Kidney (tissue), 14 donors: ENCODE results near the gene DLX3. TPM values are rescaled to one million over a fixed set of nuclear protein-coding genes. Genes with fewer than 3 reads are reported as not detected.

Source experiments
- DNase-seq, 5 donors: peaks; one replicate each; pipeline ENCODE4 v3.0.0-alpha.2; 2013 to 2020
- FAIRE-seq: peaks from 2 replicates; lab custom pipeline; 2012; peaks lifted over from hg19 to GRCh38; lab: Jason Lieb, UNC
- H3K27ac ChIP-seq, 2 donors: one replicate each; pipeline ENCODE4 v1.7.0; 2013; ENCODE audit warnings: low read depth in 2 of 2, low read length in 2 of 2, inconsistent platforms in 1 of 2
- H3K27me3 ChIP-seq: one replicate; pipeline ENCODE4 v1.7.1; 2013; ENCODE audit warnings: low read length, inconsistent platforms; ENCODE audit not compliant: control insufficient read depth, insufficient read depth
- H3K36me3 ChIP-seq, 3 donors: one replicate each; pipeline versions ENCODE4 v1.7.0 to v1.7.1; 2013; ENCODE audit warnings: low read length in 3 of 3, control low read depth in 1 of 3, inconsistent platforms in 1 of 3; ENCODE audit not compliant: insufficient read depth in 3 of 3, control insufficient read depth in 2 of 3
- H3K4me1 ChIP-seq, 3 donors: one replicate each; pipeline versions ENCODE4 v1.7.0 to v1.7.1; 2013; ENCODE audit warnings: low read length in 3 of 3, inconsistent platforms in 1 of 3, low read depth in 1 of 3; ENCODE audit not compliant: control insufficient read depth in 2 of 3, insufficient read depth in 2 of 3
- H3K4me3 ChIP-seq, 3 donors: one replicate each; pipeline versions ENCODE4 v1.7.0 to v1.8.1; 2013; ENCODE audit warnings: low read length in 3 of 3, control low read depth in 1 of 3, inconsistent platforms in 1 of 3
- H3K9ac ChIP-seq, 3 donors: one replicate each; pipeline versions ENCODE4 v1.7.0 to v1.7.1; 2013; ENCODE audit warnings: low read length in 3 of 3, control low read depth in 1 of 3, inconsistent platforms in 1 of 3
- H3K9me3 ChIP-seq, 3 donors: one replicate each; pipeline versions ENCODE4 v1.7.0 to v1.7.1; 2013; ENCODE audit warnings: low read length in 3 of 3, control low read depth in 1 of 3, inconsistent platforms in 1 of 3; ENCODE audit not compliant: control insufficient read depth in 2 of 3, insufficient read depth in 1 of 3
- CTCF ChIP-seq: IDR thresholded peaks from 3 replicates; pipeline ENCODE4 v1.5.1; 2012; ENCODE audit warnings: mild to moderate bottlenecking, moderate library complexity, borderline replicate concordance; ENCODE audit not compliant: insufficient read depth; ENCODE audit errors: extremely low read depth
- intact Hi-C: fragments of 100-400 bp; cut with DNase I; formaldehyde crosslinking; loops from one replicate; pipeline ENCODE4 v1.11.1; 2022
- polyA plus RNA-seq: library from polyadenylated mRNA; stranded (reverse); fragments of 350-450 nt; fragmentation: Illumina TruSeq; extraction: RNeasy Lipid Tissue Mini Kit (QIAGEN cat#74804); gene quantifications from one replicate; pipeline ENCODE4 v1.2.3, GENCODE V29; 2014; ENCODE audit warnings: low read depth, low replicate concordance; ENCODE audit not compliant: insufficient read depth
- total RNA-seq: library from RNA; stranded (reverse); fragmentation: NEBNext Ultra II Directional; extraction: Animal tissue kit (Norgen Biotek cat#: 25700); gene quantifications from one replicate; pipeline ENCODE4 v1.2.1, GENCODE V29; 2021
- donor health status: control.
- donor health status: control.
- donor health status: control.
- donor health status: control.
- donor health status: control.
- donor health status: DM: yes; HTN: yes; CAD: no.
- donor health status: Normal renal cell carcinoma (clear cell type).

Gene DLX3
- total and polyA plus RNA-seq, 2 donors from 2014 or later, result 0.41 to 0.47 TPM

DNA sequence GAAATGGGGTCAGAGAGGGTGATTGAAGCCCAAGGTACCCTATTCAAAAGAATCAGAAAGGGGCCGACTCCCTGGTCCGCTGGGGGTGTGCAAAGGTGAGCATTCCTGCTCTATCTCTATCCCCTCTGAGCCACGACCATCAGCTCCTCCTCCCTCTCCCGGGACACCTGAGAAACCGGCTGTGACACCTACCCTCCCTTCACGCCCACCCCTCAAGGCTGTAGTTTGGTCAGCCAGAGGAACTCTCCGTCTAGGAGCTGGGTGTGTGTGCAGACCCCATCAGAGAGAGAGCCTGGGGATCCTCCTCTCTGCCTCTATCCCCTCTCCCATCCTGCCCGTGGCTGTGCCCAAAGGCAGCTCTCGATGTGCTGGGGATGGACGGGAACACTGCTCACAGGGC is 53.6 kb downstream of the DLX3 start:
- DNase-seq (no peak), FAIRE-seq (no peak)
- Histone ChIP-seq H3K4me3 (no peak overlapping the region), H3K27me3 (no peaks in the 10 kb centered on the region), H3K27ac (no peak overlapping the region), H3K36me3 (no peaks in the 10 kb centered on the region), H3K4me1 (no peaks in the 10 kb centered on the region), H3K9ac (no peak overlapping the region), H3K9me3 (no peaks in the 10 kb centered on the region)
- intact Hi-C loops, result no loop called here
- no peak for TF ChIP-seq CTCF

Other genes with a start within 250 kb of the DLX3 start
- gene FAM117A, start 231.1 kb downstream of the DLX3 start, total RNA-seq, result 12.9 TPM
- gene FAM117A, start 231.1 kb downstream of the DLX3 start, polyA plus RNA-seq, result 11.1 TPM
- 76.9 TPM for gene KAT7, start 206.5 kb downstream of the DLX3 start, total RNA-seq
- 18.4 TPM for gene KAT7, start 206.5 kb downstream of the DLX3 start, polyA plus RNA-seq
- 0.47 TPM for gene TAC4, start 147.2 kb downstream of the DLX3 start, total RNA-seq
- gene TAC4, start 147.2 kb downstream of the DLX3 start, polyA plus RNA-seq, result not detected
- gene DLX4, start 26.0 kb downstream of the DLX3 start, total RNA-seq, result 0.44 TPM
- gene DLX4, start 26.0 kb downstream of the DLX3 start, polyA plus RNA-seq, result not detected
- gene ITGA3, start 60.9 kb upstream of the DLX3 start, total RNA-seq, result 367 TPM
- gene ITGA3, start 60.9 kb upstream of the DLX3 start, polyA plus RNA-seq, result 117 TPM
- 41.9 TPM for gene PDK2, start 100.1 kb upstream of the DLX3 start, total RNA-seq
- gene PDK2, start 100.1 kb upstream of the DLX3 start, polyA plus RNA-seq, result 121 TPM
- 5.0 TPM for gene SAMD14, start 134.9 kb upstream of the DLX3 start, total RNA-seq
- gene SAMD14, start 134.9 kb upstream of the DLX3 start, polyA plus RNA-seq, result 3.7 TPM
- 64.4 TPM for gene PPP1R9B, start 155.5 kb upstream of the DLX3 start, total RNA-seq
- 17.1 TPM for gene PPP1R9B, start 155.5 kb upstream of the DLX3 start, polyA plus RNA-seq
- gene SGCA, start 170.8 kb upstream of the DLX3 start, total RNA-seq, result 4.2 TPM
- 5.5 TPM for gene SGCA, start 170.8 kb upstream of the DLX3 start, polyA plus RNA-seq
- 142 TPM for gene COL1A1, start 206.4 kb upstream of the DLX3 start, total RNA-seq
- gene COL1A1, start 206.4 kb upstream of the DLX3 start, polyA plus RNA-seq, result 9.2 TPM